HCT116 (cell line): ENCODE results near the gene MEGF8. TPM values are rescaled to one million over a fixed set of nuclear protein-coding genes. Genes with fewer than 3 reads are reported as not detected.

Source experiments
- ATAC-seq: fragments of 200-7000 bp; cut with Tn5 transposase; 2 replicates; pipeline ENCODE4 v1.9.1; 2020; ENCODE audit warnings: mild to moderate bottlenecking, moderate library complexity
- BruUV-seq: library from RNA; stranded (reverse); fragments of 400-500 nt; replicated peaks from 2 replicates; lab custom pipeline; 2021; lab: Mats Ljungman, UMichigan
- CTCF ChIA-PET: fragments of 300-600 bp; sonication (Branson Sonifier 250); formaldehyde crosslinking; loops from one replicate; lab custom pipeline; 2021; ENCODE audit warnings: antibody characterized with exemption; lab: Charles Lee
- POLR2A ChIA-PET: fragments of 300-600, 350-600 bp; sonication (Branson Sonifier 250); formaldehyde crosslinking; loops from one replicate; lab custom pipeline; 2021; ENCODE audit warnings: antibody characterized with exemption; lab: Charles Lee
- RAD21 ChIA-PET, 2 experiments: fragments of 300-600 bp; sonication (Branson Sonifier 250); formaldehyde crosslinking; loops; one replicate each; lab custom pipeline; 2023; ENCODE audit warnings: low total read pairs in 2 of 2; ENCODE audit not compliant: uncharacterized antibody in 2 of 2, unreplicated experiment in 2 of 2, low non-redundant PET in 1 of 2; lab: Charles Lee
- DNase-seq: peaks from one replicate; pipeline ENCODE4 v3.0.0-alpha.2; 2010; ENCODE audit warnings: low read depth, low spot score
- H2AFZ ChIP-seq: fragments of 200-600 bp; shearing (Covaris generic), sonication (generic); 2 replicates; pipeline ENCODE4 v1.6.1; 2017; ENCODE audit warnings: low read depth, mixed run types, mixed read lengths, antibody characterized with exemption, low read length; ENCODE audit not compliant: poor library complexity, severe bottlenecking
- H3K27ac ChIP-seq: 2 replicates; pipeline ENCODE4 v1.5.1; 2012; ENCODE audit warnings: low read depth, low read length
- H3K27me3 ChIP-seq: fragments of 200-600 bp; sonication (generic); 2 replicates; pipeline ENCODE4 v1.6.1; 2016; ENCODE audit warnings: mixed run types, low read length, mixed read lengths; ENCODE audit not compliant: insufficient read depth
- H3K36me3 ChIP-seq, 2 experiments: fragments of 200-500 bp in 1 of 2; fragments of 200-600 bp in 1 of 2; sonication (Bioruptor generic) in 1 of 2; sonication (generic) in 1 of 2; 2 replicates each; pipeline versions ENCODE4 v1.5.1 to v1.6.1; 2014 to 2016; ENCODE audit warnings: low read length in 2 of 2, inconsistent platforms in 1 of 2, mixed read lengths in 1 of 2, mixed run types in 1 of 2; ENCODE audit not compliant: insufficient read depth in 2 of 2, control insufficient read depth in 1 of 2
- H3K4me1 ChIP-seq, 2 experiments: fragments of 200-600 bp in 1 of 2; sonication (generic) in 1 of 2; 2 replicates each; pipeline versions ENCODE4 v1.5.1 to v1.6.1; 2012 to 2017; ENCODE audit warnings: low read length in 2 of 2, inconsistent platforms in 1 of 2, mild to moderate bottlenecking in 1 of 2, mixed read lengths in 1 of 2, mixed run types in 1 of 2, moderate library complexity in 1 of 2; ENCODE audit not compliant: insufficient read depth in 2 of 2, control insufficient read depth in 1 of 2
- H3K4me2 ChIP-seq: fragments of 200-600 bp; sonication (generic); 2 replicates; pipeline ENCODE4 v1.6.1; 2017; ENCODE audit warnings: mixed run types, low read length, mixed read lengths
- H3K4me3 ChIP-seq, 2 experiments: fragments of 200-600 bp in 1 of 2; sonication (generic) in 1 of 2; replicated peaks in 1 of 2; 2 replicates each; pipeline ENCODE4 v1.5.1; 2011 to 2016; ENCODE audit warnings: low read length in 2 of 2, control low read depth in 1 of 2, low read depth in 1 of 2, mild to moderate bottlenecking in 1 of 2, mixed read lengths in 1 of 2, mixed run types in 1 of 2
- H3K79me2 ChIP-seq: fragments of 200-600 bp; sonication (generic); 2 replicates; pipeline ENCODE4 v1.6.1; 2017; ENCODE audit warnings: mild to moderate bottlenecking, mixed run types, low read length, moderate library complexity, mixed read lengths; ENCODE audit not compliant: insufficient read depth
- H3K9ac ChIP-seq: fragments of 200-600 bp; sonication (generic); 2 replicates; pipeline ENCODE4 v1.6.1; 2016; ENCODE audit warnings: low read length, mixed read lengths
- H3K9me2 ChIP-seq: fragments of 200-600 bp; sonication (generic), shearing (Covaris generic); 2 replicates; pipeline ENCODE4 v1.6.1; 2017; ENCODE audit warnings: mixed run types, mild to moderate bottlenecking, moderate library complexity; ENCODE audit not compliant: insufficient read depth
- H3K9me3 ChIP-seq, 2 experiments: fragments of 200-500 bp in 1 of 2; fragments of 200-600 bp in 1 of 2; sonication (Bioruptor generic) in 1 of 2; sonication (generic) in 1 of 2; 2 replicates each; pipeline ENCODE4 v1.6.1; 2014 to 2017; ENCODE audit warnings: low read length in 2 of 2, mixed read lengths in 2 of 2, inconsistent platforms in 1 of 2, low read depth in 1 of 2, mild to moderate bottlenecking in 1 of 2, mixed run types in 1 of 2, moderate library complexity in 1 of 2; ENCODE audit not compliant: control insufficient read depth in 1 of 2, insufficient read depth in 1 of 2
- H4K20me1 ChIP-seq: fragments of 200-600 bp; sonication (generic), shearing (Covaris generic); 2 replicates; pipeline ENCODE4 v1.6.1; 2017; ENCODE audit warnings: mixed run types, mild to moderate bottlenecking, moderate library complexity; ENCODE audit not compliant: insufficient read depth
- CBX3 ChIP-seq: IDR thresholded peaks from 2 replicates; pipeline ENCODE4 v1.6.1; 2012; ENCODE audit warnings: low read depth
- ELF1 ChIP-seq: IDR thresholded peaks from 2 replicates; pipeline ENCODE4 v1.6.1; 2012; ENCODE audit warnings: low read depth, borderline replicate concordance
- JUND ChIP-seq: IDR thresholded peaks from 2 replicates; pipeline ENCODE4 v1.6.1; 2012
- MAX ChIP-seq: IDR thresholded peaks from 2 replicates; pipeline ENCODE4 v1.6.1; 2012
- POLR2A ChIP-seq: IDR thresholded peaks from 2 replicates; pipeline ENCODE4 v1.7.0; 2011; ENCODE audit warnings: borderline replicate concordance; ENCODE audit not compliant: insufficient read depth, insufficient read length; ENCODE audit errors: extremely low read depth
- POLR2AphosphoS5 ChIP-seq: IDR thresholded peaks from 2 replicates; pipeline ENCODE4 v1.6.1; 2011; ENCODE audit warnings: mild to moderate bottlenecking, low read depth, low read length, moderate library complexity
- RAD21 ChIP-seq: IDR thresholded peaks from 2 replicates; pipeline ENCODE4 v1.6.1; 2012; ENCODE audit warnings: low read depth, mild to moderate bottlenecking
- SIN3A ChIP-seq: IDR thresholded peaks from 2 replicates; pipeline ENCODE4 v1.6.1; 2012; ENCODE audit warnings: low read depth
- YY1 ChIP-seq: IDR thresholded peaks from 2 replicates; pipeline ENCODE4 v1.6.1; 2011; ENCODE audit warnings: low read length, low read depth, moderate library complexity, mild to moderate bottlenecking; ENCODE audit not compliant: insufficient replicate concordance; ENCODE audit errors: extremely low read depth
- ZFX ChIP-seq: fragments of 450-650 bp; IDR thresholded peaks from 2 replicates; pipeline ENCODE4 v1.6.1; 2017
- ZNF274 ChIP-seq: fragments of 200-500 bp; sonication (Bioruptor generic); IDR thresholded peaks from 2 replicates; pipeline ENCODE4 v1.6.1; 2014; ENCODE audit warnings: mild to moderate bottlenecking, low read depth, low read length, inconsistent platforms
- intact Hi-C: fragments of 100-400 bp; cut with micrococcal nuclease; formaldehyde crosslinking; loops from 2 replicates; pipeline ENCODE4 v1.10.0; 2022
- total RNA-seq: library from RNA; stranded (reverse); gene quantifications from one replicate; pipeline ENCODE4 v1.2.1, GENCODE V29; 2021; ENCODE audit not compliant: unreplicated experiment
- TF ChIP-seq, protein P1 (sequence below), 3 experiments: fragments of 200-600 bp in 1 of 3; sonication (generic) in 1 of 3; IDR thresholded peaks in 2 of 3; conservative IDR thresholded peaks in 1 of 3; 2 replicates each; pipeline ENCODE4 v1.5.1; 2012 to 2017; ENCODE audit warnings: low read depth in 2 of 3, low read length in 2 of 3, antibody characterized with exemption in 1 of 3, borderline replicate concordance in 1 of 3, control low read depth in 1 of 3, mild to moderate bottlenecking in 1 of 3, mixed read lengths in 1 of 3, mixed run types in 1 of 3, moderate library complexity in 1 of 3; ENCODE audit not compliant: insufficient read depth in 1 of 3

Gene MEGF8
- total RNA-seq, 1 experiment from 2014 or later, result 24.0 TPM

GRCh38 chr19:42295831-42296525 lies 29.5 kb upstream of the MEGF8 start:
- Histone ChIP-seq H3K36me3 (peaks cover 4 to 11% of the 10 kb centered on the region in 2 experiments; a peak in 3 of 4 replicates), H3K27ac (peak overlapping the region; percentile 52), H3K27me3 (no peaks in the 10 kb centered on the region), H3K79me2 (no peaks in the 10 kb centered on the region), H3K4me3 (no peak overlapping the region), H2AFZ (no peak overlapping the region), H3K9ac (no peak overlapping the region), H3K4me1 (peaks cover 19 to 27% of the 10 kb centered on the region in 2 experiments), H3K9me3 (no peaks in the 10 kb centered on the region), H3K9me2 (no peaks in the 10 kb centered on the region), H3K4me2 (no peak overlapping the region), H4K20me1 (no peaks in the 10 kb centered on the region)
- no TSS peak for BruUV-seq
- intact Hi-C loops, result loop anchor here (2.0 kb wide), 1 partner anchor 49 kb away; no protein-coding TSS in a partner anchor
- POLR2A ChIA-PET, result interaction anchor here (0.6 kb wide), 1 partner anchor 1683 kb away, joined by 4 read pairs; no protein-coding TSS in a partner anchor
- CTCF ChIA-PET, result interaction anchor here (1.0 to 3.0 kb wide), 5 partner anchors 16 to 163 kb away, joined by 3 to 26 read pairs (median 6); partner anchors contain the start of gene POU2F2
- DNase-seq (peak; percentile 61), ATAC-seq (peak; percentile 85)
- RAD21 ChIA-PET, result no interaction called here
- TF ChIP-seq ELF1 (no peak), MAX (no peak; the same call in 1 of the 2 replicates), POLR2A (no peak), SIN3A (no peak), ZFX (no peak), RAD21 (peak; percentile 77), JUND (no peak), CBX3 (no peak), YY1 (no peak), POLR2AphosphoS5 (peak; percentile 42), ZNF274 (no peak)
- TF ChIP-seq, protein P1, sequence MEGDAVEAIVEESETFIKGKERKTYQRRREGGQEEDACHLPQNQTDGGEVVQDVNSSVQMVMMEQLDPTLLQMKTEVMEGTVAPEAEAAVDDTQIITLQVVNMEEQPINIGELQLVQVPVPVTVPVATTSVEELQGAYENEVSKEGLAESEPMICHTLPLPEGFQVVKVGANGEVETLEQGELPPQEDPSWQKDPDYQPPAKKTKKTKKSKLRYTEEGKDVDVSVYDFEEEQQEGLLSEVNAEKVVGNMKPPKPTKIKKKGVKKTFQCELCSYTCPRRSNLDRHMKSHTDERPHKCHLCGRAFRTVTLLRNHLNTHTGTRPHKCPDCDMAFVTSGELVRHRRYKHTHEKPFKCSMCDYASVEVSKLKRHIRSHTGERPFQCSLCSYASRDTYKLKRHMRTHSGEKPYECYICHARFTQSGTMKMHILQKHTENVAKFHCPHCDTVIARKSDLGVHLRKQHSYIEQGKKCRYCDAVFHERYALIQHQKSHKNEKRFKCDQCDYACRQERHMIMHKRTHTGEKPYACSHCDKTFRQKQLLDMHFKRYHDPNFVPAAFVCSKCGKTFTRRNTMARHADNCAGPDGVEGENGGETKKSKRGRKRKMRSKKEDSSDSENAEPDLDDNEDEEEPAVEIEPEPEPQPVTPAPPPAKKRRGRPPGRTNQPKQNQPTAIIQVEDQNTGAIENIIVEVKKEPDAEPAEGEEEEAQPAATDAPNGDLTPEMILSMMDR (IDR thresholded peaks at IDR 0.05 in 2 of 3, conservative IDR thresholded peaks at IDR 0.05 in 1 of 3; ENCODE audit: borderline replicate concordance in 1 of 3, insufficient read depth in 1 of 3, low read depth in 2 of 3, low read length in 2 of 3), result peak; percentile 85 to 99 (median 96)
